HG03159 (cell line): Measurements from ENCODE around the gene DLG2.
A peak's percentile ranks its signal among the peaks of the same experiment; 100 is the strongest.

Source experiments
- ATAC-seq: cut with Tn5 transposase; IDR thresholded peaks from one replicate; pipeline ENCODE4 v1.9.1; 2021; ENCODE audit warnings: mild to moderate bottlenecking, moderate library complexity; ENCODE audit not compliant: unreplicated experiment

Gene DLG2

DNA sequence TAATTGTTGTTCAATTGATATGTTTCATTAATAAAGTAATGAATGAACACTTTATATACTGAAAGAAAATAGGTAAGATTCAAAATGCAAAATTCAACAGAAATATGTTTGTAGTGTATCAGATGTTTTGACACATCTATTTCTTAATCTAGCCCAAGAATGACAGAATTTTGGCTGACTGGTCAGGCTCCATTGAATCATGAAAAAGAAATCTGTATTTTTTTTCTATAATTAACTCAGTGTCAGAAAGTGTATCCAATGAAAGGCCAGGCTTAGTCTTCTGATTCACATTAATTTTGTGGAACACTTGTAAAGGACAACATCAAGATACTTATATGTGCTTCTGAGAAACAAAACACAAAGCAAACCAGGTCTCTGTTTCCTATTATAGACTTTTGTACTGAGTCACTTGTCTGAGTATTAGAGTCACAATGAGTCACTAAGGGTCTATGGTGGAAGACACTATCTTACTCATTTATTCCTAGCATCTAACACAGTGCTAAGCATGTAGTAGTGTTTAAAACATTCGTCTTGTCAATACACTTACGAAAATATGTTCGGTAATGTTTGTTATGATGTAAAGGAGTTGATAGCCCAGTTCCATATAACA, 2043.3 kb downstream of the DLG2 start:
- peak; percentile 96 for ATAC-seq

DNA sequence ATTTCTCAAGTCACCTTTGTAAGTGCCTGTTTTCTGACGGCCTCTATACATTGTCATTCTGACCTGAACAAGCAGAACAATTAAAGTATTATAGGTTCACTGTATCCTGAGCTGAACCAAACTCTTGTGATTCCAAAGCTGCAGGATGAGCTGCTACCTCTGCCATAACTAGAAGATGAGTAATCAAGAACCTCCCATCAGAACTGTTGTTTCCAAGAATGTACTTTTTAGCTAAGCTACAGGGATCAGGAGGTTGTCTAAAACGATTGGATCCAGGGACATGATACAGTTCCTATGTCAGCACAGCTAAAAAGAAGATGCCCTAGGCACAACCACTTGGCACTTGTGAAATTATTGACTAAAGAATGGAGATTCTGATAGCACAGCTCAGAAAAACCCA, 2052.6 kb downstream of the DLG2 start:
- ATAC-seq, result no peak

DNA sequence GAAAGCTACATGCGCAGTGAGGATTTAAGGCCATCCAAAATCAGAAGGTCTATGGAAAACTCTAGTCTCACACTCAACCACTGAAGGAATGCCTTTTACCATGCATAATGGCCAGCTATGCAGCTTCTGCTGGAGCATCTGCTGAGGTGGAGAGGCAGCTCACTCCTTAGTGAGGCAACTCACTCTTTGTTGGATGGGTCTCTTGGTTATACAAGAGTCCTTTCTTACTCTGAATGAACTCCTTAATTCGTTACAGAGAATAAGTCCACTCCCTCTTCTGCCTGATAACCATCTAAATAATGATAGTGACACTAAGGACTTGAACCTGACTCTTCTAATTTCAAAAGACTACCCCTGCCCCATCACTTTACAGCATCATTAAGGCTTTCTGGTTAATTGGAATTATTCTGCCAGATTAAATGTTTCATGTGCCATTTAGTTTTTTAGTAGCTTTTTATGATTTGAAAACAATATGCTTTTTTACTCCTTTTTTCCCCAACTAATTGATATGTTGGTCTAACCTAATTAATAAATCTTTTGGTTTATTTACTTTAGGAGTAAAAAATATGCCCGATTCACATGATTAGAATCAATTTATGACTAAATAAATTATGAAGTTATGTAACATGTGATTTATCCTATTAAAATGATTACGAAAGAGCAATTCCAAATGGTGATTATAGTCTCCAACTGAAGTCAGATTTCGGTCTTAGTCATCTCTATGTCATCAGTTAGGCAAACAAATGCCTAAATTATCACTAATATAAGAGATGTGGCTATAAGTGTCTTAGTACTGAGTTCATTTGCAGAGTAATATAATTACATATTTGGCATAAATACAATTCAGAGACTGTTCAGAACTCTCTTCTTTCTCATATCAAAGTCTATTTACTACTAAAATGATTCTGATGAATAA, 2054.3 kb downstream of the DLG2 start:
- ATAC-seq, result no peak

DNA sequence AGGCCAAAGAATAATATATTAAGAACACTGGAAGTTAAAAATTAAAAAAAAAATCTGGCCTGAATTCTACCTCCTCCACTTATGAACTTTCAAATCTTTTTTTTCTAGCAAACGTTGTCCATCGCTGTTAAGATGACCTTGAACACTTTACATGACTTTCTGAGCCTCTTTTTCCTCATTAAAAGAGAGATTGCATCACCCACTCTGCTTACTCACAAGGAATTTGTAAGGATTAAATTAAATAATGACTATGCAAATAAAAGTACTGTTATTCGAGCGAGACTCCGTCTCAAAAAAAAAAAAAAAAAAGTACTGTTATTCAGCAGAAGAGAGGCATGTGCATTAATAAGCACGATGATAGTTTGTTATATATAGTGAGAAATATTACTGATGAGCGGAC, 2055.8 kb downstream of the DLG2 start:
- no peak for ATAC-seq

DNA sequence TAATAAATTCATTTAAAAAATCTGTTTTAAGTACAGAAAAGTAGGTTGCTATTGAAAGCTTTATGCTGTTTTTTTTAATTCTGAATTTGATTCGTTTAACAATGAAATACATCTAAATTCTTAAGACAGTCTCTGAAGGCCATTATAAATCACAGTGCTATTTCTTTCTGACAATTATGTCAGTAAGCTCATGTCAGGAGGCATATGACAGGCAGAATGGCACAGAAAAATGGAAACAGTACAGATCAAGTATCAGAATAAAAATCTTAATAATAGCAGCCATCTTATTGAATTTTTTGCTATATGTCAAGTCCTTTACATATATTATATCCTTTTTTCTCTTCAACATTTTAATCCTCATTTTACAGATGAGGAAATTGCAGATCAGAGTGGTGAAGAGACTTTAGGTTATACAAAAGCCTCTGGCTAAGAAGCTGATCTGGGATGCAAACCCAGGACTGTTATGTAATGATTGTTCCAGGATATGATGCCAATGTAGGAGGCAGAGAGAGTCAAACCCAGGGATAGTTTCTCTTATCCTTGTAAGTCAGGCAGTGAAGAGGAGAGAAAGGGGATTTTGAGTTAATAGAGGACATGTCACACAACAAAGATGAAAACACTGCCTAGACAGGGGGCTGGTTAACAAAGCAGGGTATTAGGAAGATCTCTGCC, 2057.9 kb downstream of the DLG2 start:
- no peak for ATAC-seq

DNA sequence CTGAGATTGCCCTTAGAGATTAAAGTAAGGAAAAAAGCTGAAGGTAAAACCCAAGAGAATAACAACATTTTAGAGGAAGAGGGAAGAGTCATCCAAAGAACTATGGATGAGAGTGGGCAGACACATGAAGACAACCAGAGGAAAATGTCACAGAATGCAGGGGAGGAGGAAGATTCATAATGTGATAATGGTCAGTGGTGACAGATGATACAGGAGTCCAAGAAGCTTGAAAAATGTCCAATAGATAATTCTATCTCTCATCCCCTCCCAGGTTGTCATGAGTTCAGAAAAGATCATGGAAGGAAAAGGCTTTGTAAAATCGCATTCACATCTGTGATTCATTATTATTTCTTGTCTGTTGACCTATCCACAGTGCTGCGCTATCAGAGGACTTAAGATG, 2058.6 kb downstream of the DLG2 start:
- no peak for ATAC-seq

DNA sequence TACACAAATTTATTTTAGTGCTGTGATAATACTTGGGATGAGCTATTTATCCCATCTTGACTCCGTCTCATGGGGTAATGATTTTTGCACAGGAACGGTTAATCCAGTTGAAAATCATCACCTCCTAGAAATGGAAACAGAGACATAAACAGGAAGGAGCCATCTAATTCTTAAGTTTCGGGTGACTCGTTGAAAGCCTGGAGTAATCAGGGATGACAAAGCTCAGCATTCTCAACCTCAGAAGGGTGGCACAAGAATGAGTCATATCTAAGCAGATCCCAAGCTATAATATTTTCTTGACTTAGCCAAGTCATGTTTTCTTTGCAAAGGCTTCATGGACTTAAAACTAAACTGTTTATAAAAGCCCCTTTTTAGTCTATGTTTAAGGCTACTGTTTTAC, 2060.2 kb downstream of the DLG2 start:
- ATAC-seq, result no peak

DNA sequence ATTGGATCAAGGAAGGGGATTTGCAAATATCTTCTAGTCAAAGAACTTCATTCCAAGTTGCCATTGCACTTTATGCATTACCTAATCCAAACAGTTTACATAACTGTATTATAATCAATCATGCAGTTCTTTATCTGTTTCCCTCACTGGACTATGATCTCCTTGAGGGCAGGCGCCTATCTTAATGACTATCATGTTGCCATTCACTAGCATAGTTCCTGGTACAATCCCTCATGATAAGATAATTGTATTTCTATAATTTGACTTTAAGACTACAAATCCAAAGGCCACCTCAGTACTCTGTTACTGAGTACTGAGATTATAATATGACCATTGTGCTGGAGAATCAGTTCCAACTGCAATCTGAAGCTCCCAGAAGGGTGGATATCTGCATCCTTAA, 2062.3 kb downstream of the DLG2 start:
- ATAC-seq, result no peak

DNA sequence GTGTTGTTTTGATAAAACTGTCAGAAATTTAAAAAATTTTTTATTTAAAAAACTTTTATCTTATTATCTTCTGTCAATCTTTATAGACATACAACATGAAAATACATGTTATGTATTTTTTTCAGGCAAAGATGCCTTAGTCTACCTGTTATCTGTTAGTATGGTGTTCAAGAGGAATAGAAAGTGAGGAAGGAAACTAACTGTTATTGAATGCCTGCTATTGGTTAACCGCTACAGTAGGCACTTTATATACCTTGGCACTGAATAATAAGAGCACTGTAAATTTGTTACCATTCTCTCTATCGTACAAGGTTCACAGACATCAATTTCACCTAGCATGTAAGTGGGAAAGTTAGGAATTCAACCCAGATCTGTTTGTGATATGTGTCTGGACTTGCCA, 2068.9 kb downstream of the DLG2 start:
- no peak for ATAC-seq

DNA sequence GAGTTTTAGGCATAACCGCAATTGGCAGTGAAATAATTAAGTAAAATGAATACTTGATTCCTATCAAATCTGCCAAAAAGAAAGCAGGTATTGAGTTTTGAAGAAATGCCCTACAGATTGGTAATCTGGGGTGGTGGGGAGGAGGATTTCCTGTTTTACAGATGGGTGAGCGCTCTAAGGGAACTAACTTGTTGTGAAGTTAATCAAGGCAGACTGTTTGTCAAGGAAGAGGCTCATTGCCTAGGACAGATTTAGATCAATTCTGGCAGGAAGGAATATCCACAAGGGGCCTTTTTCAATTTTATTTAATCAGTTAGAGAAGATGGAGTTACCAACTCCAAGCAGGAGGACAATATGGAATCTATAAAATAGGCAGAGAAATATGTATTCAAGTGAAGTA, 2069.5 kb downstream of the DLG2 start:
- ATAC-seq, result no peak

DNA sequence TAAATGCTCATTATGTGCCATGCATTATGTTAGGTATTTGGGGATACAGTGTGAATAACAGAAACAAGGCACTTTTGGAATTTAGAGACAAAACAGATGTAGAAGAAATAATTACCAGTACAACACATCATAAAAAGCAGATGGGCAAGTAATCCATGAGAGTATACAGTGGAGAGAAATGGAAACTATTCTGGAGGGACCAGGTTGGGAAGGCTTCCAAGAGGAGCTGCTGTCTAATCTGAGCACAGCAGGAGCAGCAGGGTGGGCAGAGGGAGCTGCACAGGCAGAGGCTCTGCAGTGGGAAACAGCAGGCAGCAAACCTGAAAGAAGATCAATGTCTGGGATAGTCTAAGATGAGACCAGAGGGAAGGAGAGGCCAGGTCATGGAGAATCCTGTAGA, 2072.3 kb downstream of the DLG2 start:
- ATAC-seq, result no peak

DNA sequence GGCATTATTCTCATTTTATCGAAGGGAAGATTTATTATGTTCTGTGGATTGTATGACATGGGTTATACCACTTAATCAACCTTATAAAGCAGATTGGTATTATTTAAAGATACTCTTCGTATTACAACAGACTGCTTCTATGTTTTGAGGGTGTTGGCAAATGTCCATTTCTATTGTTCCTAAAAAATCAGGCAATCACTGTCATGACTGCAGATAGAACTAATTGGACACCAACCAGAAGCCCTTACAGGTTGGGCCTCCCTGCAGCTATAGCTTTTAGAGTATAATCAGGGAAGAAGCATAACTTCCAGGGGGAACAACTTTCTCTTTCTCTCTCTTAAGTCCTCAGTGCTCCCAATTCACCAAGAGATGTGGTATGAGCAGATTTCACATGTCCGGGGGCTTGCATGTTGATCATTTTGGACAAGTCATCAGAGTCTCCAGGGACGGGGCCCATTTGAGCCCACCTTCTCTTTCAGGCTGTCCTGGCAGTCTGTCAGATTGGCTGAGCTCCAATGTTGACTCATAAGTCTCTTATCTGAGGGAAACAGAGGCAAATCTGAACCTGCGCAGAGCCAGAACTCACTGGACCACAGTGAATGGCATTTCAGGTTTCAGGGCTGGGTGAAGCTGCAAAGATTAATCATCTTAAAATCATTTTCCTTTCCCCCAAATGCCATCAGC, 2077.0 kb downstream of the DLG2 start:
- ATAC-seq, result no peak

DNA sequence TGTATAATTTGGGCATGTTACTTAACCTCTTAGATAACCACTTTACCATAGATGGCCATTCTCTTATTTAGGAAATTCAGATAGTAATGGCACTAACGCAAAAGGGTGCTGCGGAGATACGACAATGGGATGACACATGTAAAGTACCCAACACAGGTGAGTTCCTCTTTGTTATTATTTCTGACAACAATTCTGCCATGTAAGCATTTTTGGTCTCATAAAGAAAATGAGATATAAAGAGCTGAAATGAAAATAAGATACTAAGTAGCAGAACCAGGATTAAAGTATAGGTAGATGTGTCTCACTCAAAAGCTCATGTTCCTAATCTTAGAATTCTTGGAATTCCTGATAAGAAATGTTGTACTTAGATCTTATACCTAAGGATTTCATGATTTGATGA, 2080.8 kb downstream of the DLG2 start:
- ATAC-seq, result no peak

DNA sequence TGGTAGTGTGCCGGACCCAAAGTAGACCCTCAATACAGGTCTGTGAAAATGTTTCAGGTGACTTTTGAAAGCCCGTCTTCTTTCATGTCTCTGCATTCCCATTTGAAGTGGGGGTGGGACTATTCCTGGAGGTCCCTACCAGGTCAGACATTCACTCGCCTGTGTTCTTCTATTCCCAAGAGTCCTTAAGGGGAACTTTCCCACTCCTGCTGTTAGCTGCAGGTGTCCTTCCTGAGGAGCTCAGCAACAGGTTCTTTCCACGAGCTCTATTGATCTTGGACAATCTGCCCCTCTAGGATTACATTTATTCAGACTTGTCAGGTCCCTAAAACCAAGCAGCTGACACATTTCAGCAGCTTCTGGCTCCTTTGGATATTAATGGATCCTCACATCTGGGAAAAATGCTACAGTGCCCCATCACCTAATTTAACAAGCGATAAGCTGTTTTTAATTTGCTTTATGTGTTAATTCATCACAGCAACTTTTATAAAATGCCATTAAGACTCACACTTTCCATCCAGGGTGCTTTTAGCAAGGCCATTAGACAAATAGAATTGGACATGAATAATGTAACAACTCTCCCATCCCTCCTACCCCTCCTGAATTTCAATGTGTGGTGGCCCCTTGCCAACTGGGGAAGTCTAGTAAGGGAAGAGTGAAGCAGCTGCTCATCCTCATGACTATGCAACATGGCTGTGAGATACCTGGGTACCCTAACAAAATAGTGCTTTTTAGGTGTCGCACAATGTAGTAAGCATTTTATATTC, 2081.5 kb downstream of the DLG2 start:
- no peak for ATAC-seq

DNA sequence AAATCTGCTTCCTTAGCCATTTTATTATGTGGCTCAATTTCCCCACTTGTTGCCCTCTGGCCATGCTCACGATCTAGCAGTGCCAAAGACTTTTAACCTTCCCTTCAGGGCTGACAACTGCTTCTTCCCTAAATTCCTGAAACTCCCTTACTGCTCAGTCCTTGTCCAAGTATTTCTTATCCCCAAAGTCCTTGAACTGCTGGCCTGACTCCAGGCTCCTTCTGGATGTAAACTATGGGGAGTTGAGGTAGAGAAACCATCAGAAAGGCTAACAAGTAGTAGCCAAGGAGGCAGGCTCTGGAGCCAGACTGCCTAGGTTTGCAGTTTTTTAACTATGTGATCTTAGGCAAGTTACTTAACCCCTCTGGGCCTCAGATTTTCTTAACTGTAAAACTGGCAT, 2082.3 kb downstream of the DLG2 start:
- no peak for ATAC-seq

DNA sequence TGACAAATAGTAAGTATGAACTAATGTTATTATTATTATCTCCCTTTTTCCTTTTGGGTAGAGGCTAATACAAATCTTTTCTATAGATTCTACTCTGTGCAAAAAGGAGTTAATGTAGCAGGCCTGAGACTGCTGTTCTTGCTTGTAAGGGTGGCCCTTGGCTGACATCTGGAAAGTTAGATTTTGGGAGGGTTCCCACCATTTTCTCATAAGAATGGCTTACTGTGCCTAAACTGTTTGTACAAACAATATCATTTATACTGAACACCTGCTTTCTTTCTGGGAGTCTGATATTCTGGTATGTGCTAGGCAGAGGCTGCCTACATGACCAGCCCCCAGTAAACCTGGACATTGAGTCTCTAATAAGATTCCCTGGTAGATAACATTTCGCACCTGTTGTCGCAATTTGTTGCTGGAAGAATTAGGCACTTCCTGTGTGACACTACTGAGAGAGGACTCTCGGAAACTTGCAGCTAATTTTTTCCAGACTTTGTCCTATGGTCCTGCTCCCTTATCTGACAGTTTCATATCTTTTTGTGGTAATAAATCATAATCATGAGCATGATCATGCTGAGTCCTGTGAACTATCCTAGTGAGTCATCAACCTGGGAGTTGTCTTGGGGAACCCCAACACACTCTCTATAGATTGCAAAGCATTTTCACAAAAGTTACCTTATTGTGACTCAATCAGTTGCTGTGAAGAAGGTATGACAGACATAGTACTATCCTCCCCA, 2083.3 kb downstream of the DLG2 start:
- ATAC-seq, result no peak

DNA sequence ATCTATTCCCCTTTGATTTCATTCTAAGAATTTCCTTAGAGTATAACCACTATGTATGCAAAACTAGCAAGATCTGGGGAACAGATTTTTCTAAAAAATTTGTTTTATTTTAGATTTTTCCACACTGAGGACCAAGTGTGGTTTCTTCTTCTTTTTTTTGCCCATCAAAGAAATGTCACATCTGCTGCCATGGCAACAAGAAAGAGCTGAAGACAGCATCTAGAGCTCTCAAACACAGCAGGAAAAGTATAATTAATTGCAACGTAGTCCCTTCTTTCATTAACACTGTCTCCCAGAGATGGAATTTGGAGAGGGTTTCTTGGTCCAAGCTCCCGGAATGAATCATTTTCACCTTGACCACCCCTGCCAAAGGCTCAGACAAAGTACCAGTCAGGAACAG, 2084.3 kb downstream of the DLG2 start:
- ATAC-seq, result no peak

DNA sequence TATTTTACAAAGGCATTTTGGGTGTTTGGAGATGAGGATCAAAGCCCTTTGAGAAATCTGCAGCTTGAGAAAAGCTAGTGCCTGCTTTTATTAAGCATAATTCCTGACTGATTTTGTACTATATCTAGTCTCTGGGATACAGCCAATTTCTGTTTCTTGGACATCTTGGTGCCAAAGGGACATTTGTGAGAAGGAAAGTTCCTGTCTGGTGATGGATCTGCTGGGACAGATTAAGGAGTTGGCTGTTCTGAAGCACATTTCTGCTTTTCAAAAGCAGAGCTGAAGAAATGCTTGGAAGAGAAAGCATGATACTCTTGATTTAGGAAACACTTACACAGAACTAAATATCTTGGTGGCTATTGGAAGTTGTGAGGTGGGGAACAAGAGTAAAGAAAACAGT, 2086.4 kb downstream of the DLG2 start:
- ATAC-seq, result no peak

DNA sequence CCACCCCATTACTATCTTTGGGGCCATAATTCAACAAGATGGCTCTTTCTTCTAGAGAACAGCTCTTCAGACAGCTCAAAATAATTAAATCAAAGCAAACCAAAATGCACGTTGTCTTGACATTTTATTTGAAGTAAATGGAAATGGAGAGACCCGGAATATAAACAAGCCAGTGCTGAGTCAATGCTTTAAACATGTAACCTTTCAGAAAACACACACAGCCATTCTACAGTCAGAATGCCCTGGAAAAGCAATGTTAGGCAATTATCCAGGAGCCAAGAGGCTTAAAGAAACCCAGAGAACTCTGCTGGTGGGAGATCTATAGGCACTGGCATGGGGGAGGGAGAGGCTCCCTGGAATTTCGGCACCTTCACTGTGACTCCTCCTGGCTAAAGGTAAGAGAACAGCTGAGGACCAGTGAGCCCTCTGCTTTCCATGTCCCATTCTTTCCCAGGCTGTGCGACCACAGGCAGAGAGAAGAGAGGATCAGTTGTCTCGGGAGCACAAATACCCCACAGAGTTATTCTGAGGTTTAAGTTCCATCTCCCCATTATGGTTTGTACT, 2086.9 kb downstream of the DLG2 start:
- ATAC-seq, result no peak

DNA sequence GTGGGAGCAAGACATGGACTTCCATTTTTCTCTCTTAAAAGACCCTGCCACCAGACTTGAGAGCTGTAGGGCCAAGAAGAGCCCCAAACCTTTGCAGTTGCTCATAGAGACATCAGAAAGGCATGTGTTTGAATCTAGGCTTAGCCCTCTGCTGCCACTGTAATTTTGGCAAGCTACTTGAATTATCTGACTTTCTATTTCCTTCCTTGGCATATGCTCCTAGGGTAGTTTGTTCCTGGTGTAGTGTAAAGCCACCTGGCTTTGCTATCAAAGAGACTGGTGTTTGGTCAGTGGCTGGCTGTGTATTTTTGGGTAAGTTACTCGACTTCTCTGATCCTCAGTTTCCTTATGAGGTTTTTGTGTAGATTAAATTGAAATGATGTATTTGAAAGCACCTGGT, 2088.9 kb downstream of the DLG2 start:
- ATAC-seq, result no peak
